HCT116 (cell line): ENCODE results near the gene ZBTB42. TPM values are rescaled to one million over a fixed set of nuclear protein-coding genes. Genes with fewer than 3 reads are reported as not detected.

Experiments
- ATAC-seq: fragments of 200-7000 bp; cut with Tn5 transposase; 2 replicates; pipeline ENCODE4 v1.9.1; 2020; ENCODE audit warnings: mild to moderate bottlenecking, moderate library complexity
- BruUV-seq: library from RNA; stranded (reverse); fragments of 400-500 nt; replicated peaks from 2 replicates; lab custom pipeline; 2021; lab: Mats Ljungman, UMichigan
- CTCF ChIA-PET: fragments of 300-600 bp; sonication (Branson Sonifier 250); formaldehyde crosslinking; loops from one replicate; lab custom pipeline; 2021; ENCODE audit warnings: antibody characterized with exemption; lab: Charles Lee
- POLR2A ChIA-PET: fragments of 300-600, 350-600 bp; sonication (Branson Sonifier 250); formaldehyde crosslinking; loops from one replicate; lab custom pipeline; 2021; ENCODE audit warnings: antibody characterized with exemption; lab: Charles Lee
- RAD21 ChIA-PET, 2 experiments: fragments of 300-600 bp; sonication (Branson Sonifier 250); formaldehyde crosslinking; loops; one replicate each; lab custom pipeline; 2023; ENCODE audit warnings: low total read pairs in 2 of 2; ENCODE audit not compliant: uncharacterized antibody in 2 of 2, unreplicated experiment in 2 of 2, low non-redundant PET in 1 of 2; lab: Charles Lee
- DNase-seq: peaks from one replicate; pipeline ENCODE4 v3.0.0-alpha.2; 2010; ENCODE audit warnings: low read depth, low spot score
- H2AFZ ChIP-seq: fragments of 200-600 bp; shearing (Covaris generic), sonication (generic); 2 replicates; pipeline ENCODE4 v1.6.1; 2017; ENCODE audit warnings: low read depth, mixed run types, mixed read lengths, antibody characterized with exemption, low read length; ENCODE audit not compliant: poor library complexity, severe bottlenecking
- H3K27ac ChIP-seq: 2 replicates; pipeline ENCODE4 v1.5.1; 2012; ENCODE audit warnings: low read depth, low read length
- H3K27me3 ChIP-seq: fragments of 200-600 bp; sonication (generic); 2 replicates; pipeline ENCODE4 v1.6.1; 2016; ENCODE audit warnings: mixed run types, low read length, mixed read lengths; ENCODE audit not compliant: insufficient read depth
- H3K36me3 ChIP-seq, 2 experiments: fragments of 200-500 bp in 1 of 2; fragments of 200-600 bp in 1 of 2; sonication (Bioruptor generic) in 1 of 2; sonication (generic) in 1 of 2; 2 replicates each; pipeline versions ENCODE4 v1.5.1 to v1.6.1; 2014 to 2016; ENCODE audit warnings: low read length in 2 of 2, inconsistent platforms in 1 of 2, mixed read lengths in 1 of 2, mixed run types in 1 of 2; ENCODE audit not compliant: insufficient read depth in 2 of 2, control insufficient read depth in 1 of 2
- H3K4me1 ChIP-seq, 2 experiments: fragments of 200-600 bp in 1 of 2; sonication (generic) in 1 of 2; 2 replicates each; pipeline versions ENCODE4 v1.5.1 to v1.6.1; 2012 to 2017; ENCODE audit warnings: low read length in 2 of 2, inconsistent platforms in 1 of 2, mild to moderate bottlenecking in 1 of 2, mixed read lengths in 1 of 2, mixed run types in 1 of 2, moderate library complexity in 1 of 2; ENCODE audit not compliant: insufficient read depth in 2 of 2, control insufficient read depth in 1 of 2
- H3K4me2 ChIP-seq: fragments of 200-600 bp; sonication (generic); 2 replicates; pipeline ENCODE4 v1.6.1; 2017; ENCODE audit warnings: mixed run types, low read length, mixed read lengths
- H3K4me3 ChIP-seq, 2 experiments: fragments of 200-600 bp in 1 of 2; sonication (generic) in 1 of 2; replicated peaks in 1 of 2; 2 replicates each; pipeline ENCODE4 v1.5.1; 2011 to 2016; ENCODE audit warnings: low read length in 2 of 2, control low read depth in 1 of 2, low read depth in 1 of 2, mild to moderate bottlenecking in 1 of 2, mixed read lengths in 1 of 2, mixed run types in 1 of 2
- H3K79me2 ChIP-seq: fragments of 200-600 bp; sonication (generic); 2 replicates; pipeline ENCODE4 v1.6.1; 2017; ENCODE audit warnings: mild to moderate bottlenecking, mixed run types, low read length, moderate library complexity, mixed read lengths; ENCODE audit not compliant: insufficient read depth
- H3K9ac ChIP-seq: fragments of 200-600 bp; sonication (generic); 2 replicates; pipeline ENCODE4 v1.6.1; 2016; ENCODE audit warnings: low read length, mixed read lengths
- H3K9me2 ChIP-seq: fragments of 200-600 bp; sonication (generic), shearing (Covaris generic); 2 replicates; pipeline ENCODE4 v1.6.1; 2017; ENCODE audit warnings: mixed run types, mild to moderate bottlenecking, moderate library complexity; ENCODE audit not compliant: insufficient read depth
- H3K9me3 ChIP-seq, 2 experiments: fragments of 200-500 bp in 1 of 2; fragments of 200-600 bp in 1 of 2; sonication (Bioruptor generic) in 1 of 2; sonication (generic) in 1 of 2; 2 replicates each; pipeline ENCODE4 v1.6.1; 2014 to 2017; ENCODE audit warnings: low read length in 2 of 2, mixed read lengths in 2 of 2, inconsistent platforms in 1 of 2, low read depth in 1 of 2, mild to moderate bottlenecking in 1 of 2, mixed run types in 1 of 2, moderate library complexity in 1 of 2; ENCODE audit not compliant: control insufficient read depth in 1 of 2, insufficient read depth in 1 of 2
- H4K20me1 ChIP-seq: fragments of 200-600 bp; sonication (generic), shearing (Covaris generic); 2 replicates; pipeline ENCODE4 v1.6.1; 2017; ENCODE audit warnings: mixed run types, mild to moderate bottlenecking, moderate library complexity; ENCODE audit not compliant: insufficient read depth
- ATF3 ChIP-seq: IDR thresholded peaks from 2 replicates; pipeline ENCODE4 v1.6.1; 2012
- CBX3 ChIP-seq: IDR thresholded peaks from 2 replicates; pipeline ENCODE4 v1.6.1; 2012; ENCODE audit warnings: low read depth
- CEBPB ChIP-seq: IDR thresholded peaks from 2 replicates; pipeline ENCODE4 v1.6.1; 2012; ENCODE audit warnings: low read depth
- CTCF ChIP-seq, 3 experiments: fragments of 200-600 bp in 1 of 3; sonication (generic) in 1 of 3; IDR thresholded peaks in 2 of 3; conservative IDR thresholded peaks in 1 of 3; 2 replicates each; pipeline ENCODE4 v1.5.1; 2012 to 2017; ENCODE audit warnings: low read depth in 2 of 3, low read length in 2 of 3, antibody characterized with exemption in 1 of 3, borderline replicate concordance in 1 of 3, control low read depth in 1 of 3, mild to moderate bottlenecking in 1 of 3, mixed read lengths in 1 of 3, mixed run types in 1 of 3, moderate library complexity in 1 of 3; ENCODE audit not compliant: insufficient read depth in 1 of 3
- EGR1 ChIP-seq: IDR thresholded peaks from 2 replicates; pipeline ENCODE4 v1.6.1; 2012; ENCODE audit warnings: low read depth
- ELF1 ChIP-seq: IDR thresholded peaks from 2 replicates; pipeline ENCODE4 v1.6.1; 2012; ENCODE audit warnings: low read depth, borderline replicate concordance
- EZH2 ChIP-seq: fragments of 200-600 bp; sonication (generic); IDR thresholded peaks from 2 replicates; pipeline ENCODE4 v1.6.1; 2017; ENCODE audit warnings: antibody characterized with exemption, mixed run types
- EZH2phosphoT487 ChIP-seq: fragments of 200-600 bp; IDR thresholded peaks from 2 replicates; pipeline ENCODE4 v1.6.1; 2018; ENCODE audit warnings: antibody characterized with exemption, borderline replicate concordance
- FOSL1 ChIP-seq: IDR thresholded peaks from 2 replicates; pipeline ENCODE4 v1.6.1; 2012; ENCODE audit warnings: low read depth
- MAX ChIP-seq: IDR thresholded peaks from 2 replicates; pipeline ENCODE4 v1.6.1; 2012
- POLR2AphosphoS5 ChIP-seq: IDR thresholded peaks from 2 replicates; pipeline ENCODE4 v1.6.1; 2011; ENCODE audit warnings: mild to moderate bottlenecking, low read depth, low read length, moderate library complexity
- RAD21 ChIP-seq: IDR thresholded peaks from 2 replicates; pipeline ENCODE4 v1.6.1; 2012; ENCODE audit warnings: low read depth, mild to moderate bottlenecking
- SIN3A ChIP-seq: IDR thresholded peaks from 2 replicates; pipeline ENCODE4 v1.6.1; 2012; ENCODE audit warnings: low read depth
- SP1 ChIP-seq: IDR thresholded peaks from 2 replicates; pipeline ENCODE4 v1.6.1; 2012; ENCODE audit warnings: low read depth
- SRF ChIP-seq: IDR thresholded peaks from 2 replicates; pipeline ENCODE4 v1.6.1; 2012; ENCODE audit warnings: low read depth
- TCF7L2 ChIP-seq: IDR thresholded peaks from 2 replicates; pipeline ENCODE4 v1.7.0; 2011; ENCODE audit warnings: borderline replicate concordance, inconsistent platforms; ENCODE audit not compliant: insufficient read depth, insufficient read length; ENCODE audit errors: extremely low read depth
- YY1 ChIP-seq: IDR thresholded peaks from 2 replicates; pipeline ENCODE4 v1.6.1; 2011; ENCODE audit warnings: low read length, low read depth, moderate library complexity, mild to moderate bottlenecking; ENCODE audit not compliant: insufficient replicate concordance; ENCODE audit errors: extremely low read depth
- ZFX ChIP-seq: fragments of 450-650 bp; IDR thresholded peaks from 2 replicates; pipeline ENCODE4 v1.6.1; 2017
- intact Hi-C: fragments of 100-400 bp; cut with micrococcal nuclease; formaldehyde crosslinking; loops from 2 replicates; pipeline ENCODE4 v1.10.0; 2022
- total RNA-seq: library from RNA; stranded (reverse); gene quantifications from one replicate; pipeline ENCODE4 v1.2.1, GENCODE V29; 2021; ENCODE audit not compliant: unreplicated experiment

Gene ZBTB42
- total RNA-seq, 1 experiment from 2014 or later, result 4.4 TPM

- no peak for TF ChIP-seq CTCF (IDR thresholded peaks at IDR 0.05 in 2 of 3, conservative IDR thresholded peaks at IDR 0.05 in 1 of 3; ENCODE audit: borderline replicate concordance in 1 of 3, insufficient read depth in 1 of 3, low read depth in 2 of 3, low read length in 2 of 3)
- TF ChIP-seq RAD21, result no peak
- TF ChIP-seq ZFX, result no peak
- TF ChIP-seq ATF3, result no peak
- no peak for TF ChIP-seq EZH2phosphoT487
- no peak for TF ChIP-seq EZH2
- TF ChIP-seq, all 23 proteins: peak for 0
Measured at GRCh38 chr14:104771374-104771773, 29.5 kb upstream of the ZBTB42 start (continued).

GRCh38 chr14:104771918-104772706, 28.8 kb upstream of the ZBTB42 start:
- Histone ChIP-seq H2AFZ (no peak overlapping the region), H3K9me3 (peaks cover 0 to 11% of the 10 kb centered on the region in 2 experiments; a peak in 2 of 4 replicates), H3K36me3 (peaks cover 2 to 43% of the 10 kb centered on the region in 2 experiments; a peak in 3 of 4 replicates), H3K27ac (no peak overlapping the region), H3K4me1 (peaks cover 3 to 9% of the 10 kb centered on the region in 2 experiments; a peak in 3 of 4 replicates), H3K4me3 (no peak overlapping the region), H3K79me2 (no peaks in the 10 kb centered on the region), H3K4me2 (no peak overlapping the region), H3K9me2 (no peaks in the 10 kb centered on the region), H3K9ac (no peak overlapping the region), H4K20me1 (no peaks in the 10 kb centered on the region), H3K27me3 (no peaks in the 10 kb centered on the region)
- ChIA-PET POLR2A (no interaction called here), RAD21 (no interaction called here), CTCF (interaction anchor here (1.1 kb wide), 1 partner anchor 40 kb away, joined by 3 read pairs; no protein-coding TSS in a partner anchor)
- ATAC-seq (no peak), DNase-seq (no peak)
- BruUV-seq, result no TSS peak
- intact Hi-C loops, result no loop called here
- TF ChIP-seq FOSL1, result no peak
- no peak for TF ChIP-seq ELF1
- TF ChIP-seq CEBPB, result no peak
- no peak for TF ChIP-seq EGR1
- no peak for TF ChIP-seq CBX3
- no peak for TF ChIP-seq YY1
- TF ChIP-seq SRF, result no peak
- no peak for TF ChIP-seq ATF3
- no peak for TF ChIP-seq SIN3A
- TF ChIP-seq MAX, result no peak
- no peak for TF ChIP-seq TCF7L2
- TF ChIP-seq SP1, result no peak
- TF ChIP-seq POLR2AphosphoS5, result no peak
